GM10847 (cell line): Measurements from ENCODE around the gene ELMO1.

Source experiments
- POLR2A ChIP-seq: IDR thresholded peaks from 2 replicates; pipeline ENCODE4 v1.6.1; 2011; ENCODE audit not compliant: insufficient read length; ENCODE audit errors: extremely low read depth

Gene ELMO1

GRCh38 chr7:36806891-36807290 lies 641.8 kb downstream of the ELMO1 start:
- TF ChIP-seq POLR2A, result no peak
